Endothelial cell of umbilical vein (primary cell): Measurements from ENCODE around the gene DHCR7. TPM values are rescaled to one million over a fixed set of nuclear protein-coding genes. Genes with fewer than 3 reads are reported as not detected.

ENCODE experiments used
- BruUV-seq: library from RNA; stranded (reverse); fragments of 400-500 nt; replicated peaks from 2 replicates; lab custom pipeline; 2021; lab: Mats Ljungman, UMichigan
- CTCF ChIA-PET: fragments of 300-600, 350-600 bp; sonication (Branson Sonifier 250); formaldehyde crosslinking; loops from one replicate; lab custom pipeline; 2021; ENCODE audit warnings: antibody characterized with exemption, inconsistent platforms; lab: Charles Lee
- POLR2A ChIA-PET: fragments of 300-600, 350-600 bp; sonication (Branson Sonifier 250); formaldehyde crosslinking; loops from one replicate; lab custom pipeline; 2021; ENCODE audit warnings: antibody characterized with exemption, inconsistent platforms; lab: Charles Lee
- DNase-seq: peaks from one replicate; pipeline ENCODE4 v3.0.0-alpha.2; 2011; ENCODE audit warnings: low read depth, low spot score
- FAIRE-seq: peaks from 2 replicates; lab custom pipeline; 2011; peaks lifted over from hg19 to GRCh38; lab: Jason Lieb, UNC
- H2AFZ ChIP-seq: 2 replicates; pipeline ENCODE4 v1.6.0; 2012; ENCODE audit warnings: low read depth, low read length, control low read depth, inconsistent platforms
- H3K27ac ChIP-seq: 2 replicates; pipeline ENCODE4 v1.5.1; 2011; ENCODE audit warnings: low read depth, mild to moderate bottlenecking, control low read depth, low read length, moderate library complexity; ENCODE audit not compliant: insufficient read depth
- H3K27me3 ChIP-seq, 2 experiments: 2 replicates each; pipeline versions ENCODE4 v1.6.0 to v1.6.1; 2011; ENCODE audit warnings: low read length in 2 of 2, mixed read lengths in 1 of 2; ENCODE audit not compliant: control insufficient read depth in 2 of 2, insufficient read depth in 2 of 2
- H3K36me3 ChIP-seq, 2 experiments: 2 replicates in 1 of 2; 3 replicates in 1 of 2; pipeline ENCODE4 v1.5.1; 2011; ENCODE audit warnings: low read length in 2 of 2, mild to moderate bottlenecking in 1 of 2, moderate library complexity in 1 of 2; ENCODE audit not compliant: control insufficient read depth in 2 of 2, insufficient read depth in 2 of 2; ENCODE audit errors: extremely low read depth in 1 of 2
- H3K4me1 ChIP-seq: 3 replicates; pipeline ENCODE4 v1.5.1; 2011; ENCODE audit warnings: mild to moderate bottlenecking, low read length; ENCODE audit not compliant: control insufficient read depth, insufficient read depth; ENCODE audit errors: extremely low read depth
- H3K4me2 ChIP-seq: 2 replicates; pipeline ENCODE4 v1.6.1; 2011; ENCODE audit warnings: low read length, control low read depth, mixed read lengths; ENCODE audit not compliant: insufficient read depth
- H3K4me3 ChIP-seq, 3 experiments: fragments of 200-600 bp in 1 of 3; sonication (generic), shearing (Covaris generic) in 1 of 3; replicated peaks in 1 of 3; 2 replicates each; pipeline ENCODE4 v1.5.1; 2011 to 2016; ENCODE audit warnings: control low read depth in 3 of 3, low read length in 3 of 3, mild to moderate bottlenecking in 2 of 3, inconsistent platforms in 1 of 3, low read depth in 1 of 3, moderate library complexity in 1 of 3; ENCODE audit not compliant: insufficient read depth in 1 of 3
- H3K79me2 ChIP-seq: 2 replicates; pipeline ENCODE4 v1.6.0; 2012; ENCODE audit warnings: low read length, inconsistent platforms; ENCODE audit not compliant: control insufficient read depth, insufficient read depth
- H3K9ac ChIP-seq: replicated peaks from 2 replicates; pipeline ENCODE3; 2011; ENCODE audit warnings: low read length, control low read depth; ENCODE audit not compliant: insufficient read depth; ENCODE audit errors: extremely low read depth
- H3K9me1 ChIP-seq: replicated peaks from 3 replicates; pipeline ENCODE4 v1.6.0; 2011; ENCODE audit warnings: mild to moderate bottlenecking, low read length; ENCODE audit not compliant: control insufficient read depth, insufficient read depth; ENCODE audit errors: extremely low read depth
- H3K9me3 ChIP-seq: replicated peaks from 2 replicates; pipeline ENCODE4 v1.5.1; 2012; ENCODE audit warnings: low read length, inconsistent platforms; ENCODE audit not compliant: control insufficient read depth, insufficient read depth
- H4K20me1 ChIP-seq: replicated peaks from 2 replicates; pipeline ENCODE3; 2011; ENCODE audit warnings: mild to moderate bottlenecking, low read length; ENCODE audit not compliant: control insufficient read depth, insufficient read depth; ENCODE audit errors: extremely low read depth
- EZH2 ChIP-seq: IDR thresholded peaks from 2 replicates; pipeline ENCODE4 v1.6.1; 2012; ENCODE audit warnings: borderline replicate concordance, low read depth, mild to moderate bottlenecking, moderate library complexity, low read length, inconsistent platforms; ENCODE audit not compliant: severe bottlenecking
- FOS ChIP-seq: IDR thresholded peaks from 2 replicates; pipeline ENCODE4 v1.6.1; 2011; ENCODE audit warnings: mild to moderate bottlenecking, low read length, moderate library complexity, borderline replicate concordance; ENCODE audit not compliant: insufficient read depth
- GATA2 ChIP-seq: IDR thresholded peaks from 2 replicates; pipeline ENCODE4 v1.7.0; 2011; ENCODE audit warnings: low read depth, mild to moderate bottlenecking, moderate library complexity, mixed read lengths, low read length; ENCODE audit not compliant: insufficient read length, insufficient read depth
- JUN ChIP-seq: IDR thresholded peaks from 2 replicates; pipeline ENCODE4 v1.6.1; 2011; ENCODE audit warnings: borderline replicate concordance, low read depth; ENCODE audit not compliant: insufficient read length, insufficient read depth
- MYC ChIP-seq: IDR thresholded peaks from one replicate; pipeline ENCODE4 v1.6.1; 2011; ENCODE audit warnings: mild to moderate bottlenecking, low read depth, low read length
- POLR2A ChIP-seq: IDR thresholded peaks from 2 replicates; pipeline ENCODE4 v1.6.1; 2012; ENCODE audit warnings: low read depth, mild to moderate bottlenecking, control low read depth, low read length
- POLR2AphosphoS5 ChIP-seq: IDR thresholded peaks from 2 replicates; pipeline ENCODE4 v1.6.1; 2012; ENCODE audit warnings: low read depth, mild to moderate bottlenecking, control low read depth, low read length, moderate library complexity; ENCODE audit not compliant: insufficient read depth
- dilution Hi-C: fragments of 300-500 bp; cut with MboI; formaldehyde crosslinking; loops from one replicate; pipeline ENCODE4 v1.15.0; 2019; ENCODE audit warnings: low sequenced_read_pairs; ENCODE audit not compliant: extremely low pct_ligation_motif_present
- intact Hi-C: fragments of 100-400 bp; cut with micrococcal nuclease; formaldehyde crosslinking; loops from one replicate; pipeline ENCODE4 v1.10.0; 2022
- polyA plus RNA-seq, 4 experiments: library from polyadenylated mRNA; depleted of rRNA in 3 of 4; stranded (reverse) in 3 of 4; unstranded in 1 of 4; fragments of >200 nt; gene quantifications; 2 replicates each; pipeline versions ENCODE4 v1.2.1 to v1.2.3, GENCODE V29; 2011 to 2012; ENCODE audit warnings: missing spikeins in 1 of 4
- total RNA-seq: library from RNA; stranded (reverse); gene quantifications from 2 replicates; pipeline ENCODE4 v1.2.3, GENCODE V29; 2021
- TF ChIP-seq, protein P1 (sequence below), 2 donors: IDR thresholded peaks; 1 replicate in 1 of 2; 2 replicates in 1 of 2; pipeline ENCODE4 v1.5.1; 2011; ENCODE audit warnings: low read length in 2 of 2, mild to moderate bottlenecking in 2 of 2, moderate library complexity in 2 of 2, control low read depth in 1 of 2, inconsistent platforms in 1 of 2, low read depth in 1 of 2; ENCODE audit not compliant: insufficient read depth in 1 of 2; ENCODE audit errors: extremely low read depth in 1 of 2
- TF ChIP-seq, protein P2 (sequence below): IDR thresholded peaks from 2 replicates; pipeline ENCODE4 v1.6.1; 2011; ENCODE audit not compliant: insufficient read depth, insufficient read length

The DHCR7 gene
- total and polyA plus RNA-seq, 2 donors (not counting 3 experiments of a cell fraction or from before 2014, with no cell fraction given) = 171 to 175 TPM

DNA sequence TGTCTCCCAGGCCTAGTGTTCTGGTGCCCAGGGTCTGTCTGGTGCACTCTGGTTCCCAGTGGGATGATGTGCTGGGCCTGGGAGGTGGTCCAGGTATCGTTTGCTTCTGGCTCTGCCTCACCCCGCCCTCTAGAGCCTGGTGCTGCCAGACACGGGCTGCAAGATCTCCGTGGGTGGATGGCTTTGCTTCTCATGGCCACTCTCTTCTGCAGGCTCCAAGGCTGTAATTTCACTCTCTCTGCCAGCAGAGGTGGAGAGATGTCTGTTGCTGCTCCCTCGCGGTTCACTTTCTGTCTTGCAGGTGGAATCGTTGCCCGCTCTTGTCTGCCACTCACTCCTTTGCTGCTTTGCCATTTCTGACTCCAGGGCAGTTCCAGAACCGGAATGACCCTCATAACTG, 18.2 kb upstream of the DHCR7 start:
- H3K4me3 ChIP-seq = no peak overlapping the region
- no peak overlapping the region for H3K27ac ChIP-seq
- dilution Hi-C loops (no loop called here), intact Hi-C loops (no loop called here)
- POLR2A ChIA-PET = no interaction called here
- no peak for TF ChIP-seq POLR2A
- TF ChIP-seq POLR2AphosphoS5 = no peak
- no peak for TF ChIP-seq JUN
- TF ChIP-seq, protein P1, sequence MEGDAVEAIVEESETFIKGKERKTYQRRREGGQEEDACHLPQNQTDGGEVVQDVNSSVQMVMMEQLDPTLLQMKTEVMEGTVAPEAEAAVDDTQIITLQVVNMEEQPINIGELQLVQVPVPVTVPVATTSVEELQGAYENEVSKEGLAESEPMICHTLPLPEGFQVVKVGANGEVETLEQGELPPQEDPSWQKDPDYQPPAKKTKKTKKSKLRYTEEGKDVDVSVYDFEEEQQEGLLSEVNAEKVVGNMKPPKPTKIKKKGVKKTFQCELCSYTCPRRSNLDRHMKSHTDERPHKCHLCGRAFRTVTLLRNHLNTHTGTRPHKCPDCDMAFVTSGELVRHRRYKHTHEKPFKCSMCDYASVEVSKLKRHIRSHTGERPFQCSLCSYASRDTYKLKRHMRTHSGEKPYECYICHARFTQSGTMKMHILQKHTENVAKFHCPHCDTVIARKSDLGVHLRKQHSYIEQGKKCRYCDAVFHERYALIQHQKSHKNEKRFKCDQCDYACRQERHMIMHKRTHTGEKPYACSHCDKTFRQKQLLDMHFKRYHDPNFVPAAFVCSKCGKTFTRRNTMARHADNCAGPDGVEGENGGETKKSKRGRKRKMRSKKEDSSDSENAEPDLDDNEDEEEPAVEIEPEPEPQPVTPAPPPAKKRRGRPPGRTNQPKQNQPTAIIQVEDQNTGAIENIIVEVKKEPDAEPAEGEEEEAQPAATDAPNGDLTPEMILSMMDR (IDR thresholded peaks at IDR 0.05; ENCODE audit: extremely low read depth in 1 of 2, insufficient read depth in 1 of 2, low read depth in 1 of 2, low read length in 2 of 2) = no peak
- TF ChIP-seq, protein P2, sequence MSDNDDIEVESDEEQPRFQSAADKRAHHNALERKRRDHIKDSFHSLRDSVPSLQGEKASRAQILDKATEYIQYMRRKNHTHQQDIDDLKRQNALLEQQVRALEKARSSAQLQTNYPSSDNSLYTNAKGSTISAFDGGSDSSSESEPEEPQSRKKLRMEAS = no peak
- CTCF ChIA-PET = no interaction called here
- no peaks in the 10 kb centered on the region for H3K27me3 ChIP-seq
- FAIRE-seq (no peak), DNase-seq (no peak)
- H2AFZ ChIP-seq = no peak overlapping the region
- no peak overlapping the region for H3K4me2 ChIP-seq
- H4K20me1 ChIP-seq = no peaks in the 10 kb centered on the region
- BruUV-seq = no TSS peak
- no peaks in the 10 kb centered on the region for H3K9me1 ChIP-seq
- no peaks in the 10 kb centered on the region for H3K79me2 ChIP-seq
- H3K36me3 ChIP-seq = peaks cover 8 to 13% of the 10 kb centered on the region in 2 experiments
- H3K9me3 ChIP-seq = no peaks in the 10 kb centered on the region
- no peaks in the 10 kb centered on the region for H3K4me1 ChIP-seq
- no peak overlapping the region for H3K9ac ChIP-seq

DNA sequence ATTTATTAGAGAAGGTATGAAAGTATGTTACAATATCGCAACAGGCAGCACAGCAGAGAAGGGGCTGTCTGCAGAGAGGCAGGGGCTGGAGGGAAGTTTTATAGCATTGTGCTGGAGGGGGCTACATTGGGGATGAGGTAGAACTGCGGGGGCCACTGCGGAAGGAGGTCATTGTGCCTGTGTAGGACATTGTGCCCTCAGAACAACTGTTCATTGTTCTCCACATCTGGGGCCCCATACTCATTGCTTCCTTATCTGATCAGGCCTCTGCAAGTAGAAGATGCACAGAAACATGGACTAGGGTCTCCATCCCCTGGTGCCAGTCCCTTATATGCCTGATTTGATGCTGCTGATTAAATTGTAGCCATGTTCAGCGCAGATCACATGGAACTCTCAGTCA, 16.9 kb upstream of the DHCR7 start:
- Histone ChIP-seq H3K27me3 (no peaks in the 10 kb centered on the region), H3K79me2 (no peaks in the 10 kb centered on the region), H3K36me3 (peaks cover 8 to 11% of the 10 kb centered on the region in 2 experiments), H3K27ac (no peak overlapping the region), H3K9me3 (no peaks in the 10 kb centered on the region), H4K20me1 (no peaks in the 10 kb centered on the region), H3K4me3 (no peak overlapping the region), H3K4me2 (no peak overlapping the region), H3K4me1 (no peaks in the 10 kb centered on the region), H3K9ac (no peak overlapping the region), H2AFZ (no peak overlapping the region), H3K9me1 (no peaks in the 10 kb centered on the region)
- no TSS peak for BruUV-seq
- TF ChIP-seq POLR2AphosphoS5 (no peak), JUN (no peak), MYC (no peak), FOS (no peak), POLR2A (no peak), EZH2 (no peak), GATA2 (no peak)
- TF ChIP-seq, protein P2 = no peak
- intact Hi-C loops = no loop called here
- DNase-seq (no peak), FAIRE-seq (no peak)
- dilution Hi-C loops = no loop called here
- POLR2A ChIA-PET = no interaction called here
- CTCF ChIA-PET = no interaction called here
